Astrocyte of the cerebellum (primary cell): ENCODE measurements around the gene KLF2.
"Not testable (repeated sequence)": the region's sequence is repeated elsewhere in the genome, so short reads cannot be mapped to it uniquely, and the experiment has no call there.

Experiments used
- DNase-seq: peaks from one replicate; pipeline ENCODE4 v3.0.0-alpha.2; 2011; ENCODE audit warnings: low read depth
- H3K4me3 ChIP-seq: 2 replicates; pipeline ENCODE4 v1.5.1; 2011; ENCODE audit warnings: mild to moderate bottlenecking, low read depth, low read length, moderate library complexity
- in situ Hi-C: cut with HindIII; loops from 2 replicates; pipeline ENCODE4 v1.10.0; 2017; ENCODE audit warnings: low sequenced_read_pairs
- TF ChIP-seq, protein P1 (sequence below): IDR thresholded peaks from 2 replicates; pipeline ENCODE4 v1.5.1; 2012; ENCODE audit warnings: low read length, low read depth, moderate library complexity, mild to moderate bottlenecking; ENCODE audit errors: missing control alignments

Gene KLF2

DNA sequence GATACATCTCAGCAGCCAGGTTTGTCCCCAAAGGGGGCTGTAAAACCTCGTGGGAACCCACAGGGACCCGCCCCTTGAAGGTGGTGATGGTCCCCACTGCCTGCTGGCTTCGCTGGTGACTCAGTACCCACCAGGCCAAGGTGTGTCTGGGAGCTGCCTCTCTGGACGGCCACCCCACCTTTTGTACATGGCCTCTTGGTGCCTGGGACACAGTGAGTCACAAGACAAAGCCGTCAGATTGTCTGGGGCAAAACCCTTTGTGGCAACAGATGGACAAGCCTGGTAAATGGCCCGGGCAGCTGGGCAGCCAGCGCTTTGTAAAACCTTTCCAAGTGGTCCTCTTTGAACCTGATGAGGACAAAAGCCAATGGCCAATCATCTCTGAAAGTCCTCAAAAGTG is 27.9 kb upstream of the KLF2 start:
- TF ChIP-seq, protein P1, sequence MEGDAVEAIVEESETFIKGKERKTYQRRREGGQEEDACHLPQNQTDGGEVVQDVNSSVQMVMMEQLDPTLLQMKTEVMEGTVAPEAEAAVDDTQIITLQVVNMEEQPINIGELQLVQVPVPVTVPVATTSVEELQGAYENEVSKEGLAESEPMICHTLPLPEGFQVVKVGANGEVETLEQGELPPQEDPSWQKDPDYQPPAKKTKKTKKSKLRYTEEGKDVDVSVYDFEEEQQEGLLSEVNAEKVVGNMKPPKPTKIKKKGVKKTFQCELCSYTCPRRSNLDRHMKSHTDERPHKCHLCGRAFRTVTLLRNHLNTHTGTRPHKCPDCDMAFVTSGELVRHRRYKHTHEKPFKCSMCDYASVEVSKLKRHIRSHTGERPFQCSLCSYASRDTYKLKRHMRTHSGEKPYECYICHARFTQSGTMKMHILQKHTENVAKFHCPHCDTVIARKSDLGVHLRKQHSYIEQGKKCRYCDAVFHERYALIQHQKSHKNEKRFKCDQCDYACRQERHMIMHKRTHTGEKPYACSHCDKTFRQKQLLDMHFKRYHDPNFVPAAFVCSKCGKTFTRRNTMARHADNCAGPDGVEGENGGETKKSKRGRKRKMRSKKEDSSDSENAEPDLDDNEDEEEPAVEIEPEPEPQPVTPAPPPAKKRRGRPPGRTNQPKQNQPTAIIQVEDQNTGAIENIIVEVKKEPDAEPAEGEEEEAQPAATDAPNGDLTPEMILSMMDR, result no peak
- in situ Hi-C loops, result no loop called here
- no peak overlapping the region for H3K4me3 ChIP-seq
- no peak for DNase-seq

DNA sequence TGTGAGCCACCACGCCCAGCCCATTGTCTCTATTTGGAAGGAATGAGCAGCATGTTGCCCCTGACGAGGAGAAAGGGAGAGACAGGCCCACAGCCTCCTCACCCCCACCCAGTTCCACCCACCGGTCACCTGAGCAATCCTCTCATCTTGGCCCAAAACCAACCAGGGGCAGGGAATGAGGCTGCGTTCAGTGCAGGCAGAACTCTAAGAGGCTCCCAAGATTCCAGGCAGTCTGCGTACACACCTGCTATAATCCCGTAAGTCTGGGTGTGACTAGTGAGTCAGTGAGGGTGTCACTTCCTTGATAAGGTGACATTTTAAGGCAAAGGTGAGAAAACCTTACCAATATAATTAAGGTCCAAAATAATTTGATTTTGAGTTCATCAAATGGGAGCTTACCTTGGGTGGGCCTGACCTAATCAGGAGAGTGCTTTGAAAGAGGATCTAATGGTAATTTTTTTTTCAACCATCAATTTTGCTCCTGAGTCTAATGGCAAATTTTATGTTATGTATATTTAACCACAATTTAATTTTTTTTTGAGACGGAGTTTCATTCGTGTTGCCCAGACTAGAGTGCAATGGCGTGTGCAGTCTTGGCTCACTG is 26.9 kb upstream of the KLF2 start:
- in situ Hi-C loops, result no loop called here
- DNase-seq, result no peak
- TF ChIP-seq, protein P1, result no peak
- no peak overlapping the region for H3K4me3 ChIP-seq

DNA sequence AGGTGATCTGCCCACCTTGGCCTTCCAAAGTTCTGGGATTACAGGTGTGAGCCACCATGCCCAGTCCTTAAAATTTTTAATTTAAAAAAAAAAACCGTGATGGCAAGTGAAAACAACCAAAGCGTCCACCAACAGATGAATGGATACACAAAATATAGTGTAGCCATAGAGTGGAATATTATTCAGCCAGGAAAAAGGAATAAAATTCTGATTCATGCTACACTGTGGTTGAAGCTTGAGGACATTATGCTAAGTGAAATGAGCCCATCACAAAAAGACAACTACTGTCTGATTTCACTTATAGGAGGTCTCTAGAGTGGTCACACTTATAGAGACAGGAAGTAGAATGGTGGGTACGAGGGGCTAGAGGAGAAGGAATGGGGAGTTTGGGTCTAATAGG is 26.3 kb upstream of the KLF2 start:
- in situ Hi-C loops, result no loop called here
- no peak for DNase-seq
- H3K4me3 ChIP-seq, result no peak overlapping the region
- TF ChIP-seq, protein P1, result no peak

DNA sequence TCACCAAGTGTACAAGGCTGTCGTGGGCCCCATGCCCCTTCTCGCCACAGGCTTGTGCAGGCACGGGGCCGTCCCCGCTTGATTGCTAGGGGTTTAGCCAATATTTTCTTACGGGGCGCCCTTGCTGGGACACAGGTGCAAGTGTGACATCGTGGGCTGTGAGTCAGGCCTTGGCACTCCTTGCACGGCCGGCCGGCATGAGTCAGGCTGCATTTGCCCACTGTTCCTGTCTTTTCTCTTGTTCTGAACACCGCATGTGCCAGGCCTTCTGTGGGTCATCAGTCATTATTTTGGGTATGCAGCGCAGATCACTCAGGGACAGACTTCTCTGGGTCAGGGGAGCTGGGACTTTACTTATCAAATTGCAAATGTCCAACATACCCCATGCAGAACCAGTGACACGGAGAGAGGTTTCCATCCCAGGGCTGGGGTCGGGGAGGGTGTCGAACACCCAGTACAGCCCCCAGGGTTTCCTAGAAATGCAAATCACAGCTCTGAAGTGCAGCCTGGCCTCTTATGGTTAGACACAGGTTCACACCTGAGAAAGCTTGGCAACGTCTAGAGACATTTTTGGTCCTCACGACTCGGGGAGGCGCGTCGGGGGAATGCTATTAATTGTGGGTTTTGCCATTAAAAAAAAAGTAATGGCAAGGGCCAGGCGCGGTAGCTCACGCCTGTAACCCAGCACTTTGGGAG is 22.5 kb upstream of the KLF2 start:
- TF ChIP-seq, protein P1, result no peak
- in situ Hi-C loops, result no loop called here
- no peak overlapping the region for H3K4me3 ChIP-seq
- no peak for DNase-seq

DNA sequence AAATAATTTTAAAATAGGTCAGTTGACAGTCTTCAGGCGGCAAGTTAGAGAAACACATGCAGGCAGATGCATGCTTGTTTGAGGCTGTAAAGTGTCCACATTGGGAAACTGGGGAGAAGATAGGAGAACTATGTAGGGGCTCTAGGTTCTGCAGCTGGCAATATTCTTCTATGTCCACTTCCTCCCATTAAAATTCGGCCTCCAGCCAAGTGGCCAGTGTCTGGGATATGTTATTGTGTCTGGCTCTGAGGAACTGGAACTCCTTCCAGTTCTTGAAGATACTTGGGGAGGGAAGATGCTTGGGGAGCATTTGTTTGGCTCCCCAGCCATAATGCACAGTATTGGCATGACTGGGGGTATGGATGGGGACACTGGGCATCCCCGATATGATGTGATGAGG is 20.9 kb upstream of the KLF2 start:
- no peak for DNase-seq
- TF ChIP-seq, protein P1, result no peak
- in situ Hi-C loops, result no loop called here
- no peak overlapping the region for H3K4me3 ChIP-seq

DNA sequence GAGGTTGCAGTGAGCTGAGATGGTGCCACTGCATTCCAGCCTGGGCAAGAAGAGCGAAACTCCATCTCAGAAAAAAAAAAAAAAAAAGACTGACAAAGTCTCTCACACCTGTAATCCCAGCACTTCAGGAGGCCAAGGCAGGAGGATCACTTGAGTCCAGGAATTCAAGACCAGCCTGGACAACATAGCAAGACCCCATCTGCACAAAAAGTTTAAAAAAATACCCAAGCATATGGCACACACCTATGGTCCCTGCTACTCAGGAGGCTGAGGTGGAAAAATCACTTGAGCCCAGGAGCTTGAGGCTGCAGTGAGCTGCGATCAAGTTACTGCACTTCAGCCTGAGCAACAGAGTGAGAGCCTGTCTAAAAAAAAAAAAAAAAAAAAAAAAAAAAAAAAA is 20.1 kb upstream of the KLF2 start:
- DNase-seq, in situ Hi-C loops: not testable (repeated sequence)

DNA sequence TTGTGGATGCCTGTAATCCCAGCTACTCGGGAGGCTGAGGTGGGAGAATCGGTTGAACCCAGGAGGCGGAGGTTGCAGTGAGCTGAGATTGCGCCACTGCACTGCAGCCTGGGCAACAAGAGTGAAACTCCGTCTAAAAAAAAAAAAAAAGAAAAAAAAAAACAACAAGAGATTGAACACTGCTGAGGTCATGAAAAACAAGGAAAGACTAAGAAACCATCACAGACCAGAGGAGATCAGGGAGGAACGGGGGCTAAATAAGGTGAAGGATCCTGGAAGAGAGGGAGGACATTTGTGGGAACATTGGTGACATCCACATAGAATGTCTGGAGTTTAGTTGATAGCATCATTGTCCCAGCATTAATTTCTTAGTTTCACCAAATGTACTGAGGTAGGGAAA is 19.6 kb upstream of the KLF2 start:
- DNase-seq, in situ Hi-C loops, H3K4me3 ChIP-seq: not testable (repeated sequence)

More for the DNA sequence above, 20.1 kb upstream of the KLF2 start:
- H3K4me3 ChIP-seq, result not testable (repeated sequence)
